Natural killer cell (primary cell): Measurements from ENCODE around the gene ENO1. TPM values are rescaled to one million over a fixed set of nuclear protein-coding genes. Genes with fewer than 3 reads are reported as not detected.
"Not testable (repeated sequence)": the region's sequence is repeated elsewhere in the genome, so short reads cannot be mapped to it uniquely, and the experiment has no call there.

Experiments used
- ATAC-seq, 3 donors: fragments of 150-1000 bp in 2 of 3; fragments of 200-7000 bp in 1 of 3; cut with Tn5 transposase; 1 replicate in 1 of 3; 2 replicates in 2 of 3; pipeline ENCODE4 v1.10.0; 2021; ENCODE audit warnings: mild to moderate bottlenecking in 2 of 3, moderate library complexity in 2 of 3
- DNase-seq, 2 donors: peaks; one replicate each; pipeline versions ENCODE4 v3.0.0 to v3.0.0-alpha.2; 2013 to 2021; ENCODE audit warnings: mixed read lengths in 1 of 2
- H3K27ac ChIP-seq: one replicate; pipeline ENCODE4 v1.5.1; 2013; ENCODE audit warnings: mild to moderate bottlenecking, low read length
- H3K27me3 ChIP-seq: one replicate; pipeline ENCODE4 v1.6.1; 2013; ENCODE audit warnings: low read length; ENCODE audit not compliant: control insufficient read depth, insufficient read depth
- H3K36me3 ChIP-seq: one replicate; pipeline ENCODE4 v1.6.1; 2013; ENCODE audit warnings: low read length; ENCODE audit not compliant: control insufficient read depth, insufficient read depth
- H3K4me1 ChIP-seq: one replicate; pipeline ENCODE4 v1.6.1; 2013; ENCODE audit warnings: low read length; ENCODE audit not compliant: control insufficient read depth, insufficient read depth
- H3K4me3 ChIP-seq: one replicate; pipeline ENCODE4 v1.5.1; 2013; ENCODE audit warnings: low read length
- H3K9me3 ChIP-seq: one replicate; pipeline ENCODE4 v1.6.1; 2013; ENCODE audit warnings: low read length; ENCODE audit not compliant: control insufficient read depth, insufficient read depth
- H3K27ac Mint-ChIP-seq, 2 donors: one replicate each; pipeline ENCODE4 v1.8.0; 2022; ENCODE audit warnings: mild to moderate bottlenecking in 2 of 2, mixed read lengths in 2 of 2, moderate library complexity in 1 of 2
- H3K27me3 Mint-ChIP-seq, 2 donors: one replicate each; pipeline ENCODE4 v1.8.0; 2022; ENCODE audit warnings: low read depth in 2 of 2, mixed read lengths in 2 of 2
- H3K36me3 Mint-ChIP-seq: one replicate; pipeline ENCODE4 v1.8.0; 2022; ENCODE audit warnings: mixed read lengths
- H3K4me1 Mint-ChIP-seq, 2 donors: one replicate each; pipeline ENCODE4 v1.8.0; 2022; ENCODE audit warnings: mixed read lengths in 2 of 2
- H3K4me3 Mint-ChIP-seq: one replicate; pipeline ENCODE4 v1.8.0; 2022; ENCODE audit warnings: mild to moderate bottlenecking, moderate library complexity, mixed read lengths
- H3K9me3 Mint-ChIP-seq, 2 donors: one replicate each; pipeline ENCODE4 v1.8.0; 2022; ENCODE audit warnings: mixed read lengths in 2 of 2
- WGBS: methylation state at CpG from one replicate; pipeline ENCODE4 v1.1.7; 2013; ENCODE audit warnings: missing lambda C conversion rate; ENCODE audit not compliant: insufficient coverage; 5-methylcytosine and 5-hydroxymethylcytosine counted together
- intact Hi-C: fragments of 100-400 bp; cut with micrococcal nuclease; formaldehyde crosslinking; loops from one replicate; pipeline ENCODE4 v1.14.2; 2022
- total RNA-seq, 4 donors: library from RNA; stranded (reverse); fragments of 120-200 nt in 1 of 4; gene quantifications; one replicate each; pipeline versions ENCODE4 v1.2.3 to v1.2.4, GENCODE V29; 2013 to 2022
- TF ChIP-seq, protein P1 (sequence below): fragments of 200-600 bp; IDR thresholded peaks from one replicate; pipeline ENCODE4 v1.8.0; 2022; ENCODE audit warnings: antibody characterized with exemption

The ENO1 gene
- total RNA-seq, 3 donors from 2014 or later (not counting 1 experiment from before 2014, with no cell fraction given): 254 to 299 (median 266) TPM

GRCh38 chr1:8925406-8925805 is 46.9 kb upstream of the ENO1 start:
- H3K4me1 ChIP-seq: peaks cover 8% of the 10 kb centered on the region
- H3K4me1 Mint-ChIP-seq: peaks cover 12 to 17% of the 10 kb centered on the region in 2 donors
- H3K27ac ChIP-seq: no peak overlapping the region
- H3K27me3 ChIP-seq: no peaks in the 10 kb centered on the region
- H3K27me3 Mint-ChIP-seq: no peaks in the 10 kb centered on the region
- DNase-seq (no peak), ATAC-seq (no peak)
- WGBS: 22% methylated on average over 2 of the region's 2 CpGs
- intact Hi-C loops: no loop called here
- TF ChIP-seq, protein P1, sequence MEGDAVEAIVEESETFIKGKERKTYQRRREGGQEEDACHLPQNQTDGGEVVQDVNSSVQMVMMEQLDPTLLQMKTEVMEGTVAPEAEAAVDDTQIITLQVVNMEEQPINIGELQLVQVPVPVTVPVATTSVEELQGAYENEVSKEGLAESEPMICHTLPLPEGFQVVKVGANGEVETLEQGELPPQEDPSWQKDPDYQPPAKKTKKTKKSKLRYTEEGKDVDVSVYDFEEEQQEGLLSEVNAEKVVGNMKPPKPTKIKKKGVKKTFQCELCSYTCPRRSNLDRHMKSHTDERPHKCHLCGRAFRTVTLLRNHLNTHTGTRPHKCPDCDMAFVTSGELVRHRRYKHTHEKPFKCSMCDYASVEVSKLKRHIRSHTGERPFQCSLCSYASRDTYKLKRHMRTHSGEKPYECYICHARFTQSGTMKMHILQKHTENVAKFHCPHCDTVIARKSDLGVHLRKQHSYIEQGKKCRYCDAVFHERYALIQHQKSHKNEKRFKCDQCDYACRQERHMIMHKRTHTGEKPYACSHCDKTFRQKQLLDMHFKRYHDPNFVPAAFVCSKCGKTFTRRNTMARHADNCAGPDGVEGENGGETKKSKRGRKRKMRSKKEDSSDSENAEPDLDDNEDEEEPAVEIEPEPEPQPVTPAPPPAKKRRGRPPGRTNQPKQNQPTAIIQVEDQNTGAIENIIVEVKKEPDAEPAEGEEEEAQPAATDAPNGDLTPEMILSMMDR: no peak
- H3K4me3 Mint-ChIP-seq: no peak overlapping the region
- H3K4me3 ChIP-seq: no peak overlapping the region
- H3K36me3 Mint-ChIP-seq: no peaks in the 10 kb centered on the region
- no peaks in the 10 kb centered on the region for H3K36me3 ChIP-seq
- no peaks in the 10 kb centered on the region for H3K9me3 Mint-ChIP-seq
- H3K9me3 ChIP-seq: no peaks in the 10 kb centered on the region
- H3K27ac Mint-ChIP-seq: no peak overlapping the region

GRCh38 chr1:8922962-8923361 is 44.5 kb upstream of the ENO1 start:
- Mint-ChIP-seq H3K4me3 (no peak overlapping the region), H3K27ac (no peak overlapping the region), H3K9me3 (no peaks in the 10 kb centered on the region), H3K27me3 (no peaks in the 10 kb centered on the region), H3K36me3 (no peaks in the 10 kb centered on the region), H3K4me1 (peaks cover 12 to 17% of the 10 kb centered on the region in 2 donors)
- H3K9me3 ChIP-seq: no peaks in the 10 kb centered on the region
- TF ChIP-seq, protein P1: no peak
- no peaks in the 10 kb centered on the region for H3K36me3 ChIP-seq
- H3K27ac ChIP-seq: no peak overlapping the region
- DNase-seq: no peak
- intact Hi-C loops: no loop called here
- no peak overlapping the region for H3K4me3 ChIP-seq
- no peak for ATAC-seq
- peaks cover 8% of the 10 kb centered on the region for H3K4me1 ChIP-seq
- 93% methylated on average over 9 of the region's 9 CpGs for WGBS
- H3K27me3 ChIP-seq: no peaks in the 10 kb centered on the region

DNA sequence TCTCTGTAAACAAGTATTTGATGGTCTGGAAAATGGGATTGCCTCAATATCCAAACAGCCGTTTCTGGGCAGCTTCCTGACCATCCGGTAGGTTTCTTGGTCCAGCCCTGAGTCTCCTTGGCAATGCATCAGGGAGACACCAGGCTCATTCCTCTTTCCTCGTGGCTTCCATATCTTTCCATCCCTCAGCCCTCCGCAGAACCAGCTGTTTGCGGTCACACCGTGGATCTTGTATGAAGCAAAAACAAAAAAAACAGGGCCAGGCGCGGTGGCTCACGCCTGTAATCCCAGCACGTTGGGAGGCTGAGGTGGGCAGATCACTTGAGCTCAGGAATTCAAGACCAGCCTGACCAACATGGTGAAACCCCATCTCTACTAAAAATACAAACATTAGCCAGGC is 39.0 kb upstream of the ENO1 start:
- not testable (repeated sequence) for H3K27ac ChIP-seq, H3K4me3 Mint-ChIP-seq, H3K9me3 Mint-ChIP-seq, H3K27me3 ChIP-seq, H3K36me3 ChIP-seq, H3K4me3 ChIP-seq, DNase-seq, H3K4me1 ChIP-seq, ATAC-seq, H3K9me3 ChIP-seq, H3K27ac Mint-ChIP-seq, H3K27me3 Mint-ChIP-seq, H3K36me3 Mint-ChIP-seq
- intact Hi-C loops: loop anchor here (5.0 kb wide), 1 partner anchor 90 kb away; no protein-coding TSS in a partner anchor
- WGBS: 89% methylated on average over 10 of the region's 10 CpGs
- peaks cover 12 to 17% of the 10 kb centered on the region in 2 donors for H3K4me1 Mint-ChIP-seq

DNA sequence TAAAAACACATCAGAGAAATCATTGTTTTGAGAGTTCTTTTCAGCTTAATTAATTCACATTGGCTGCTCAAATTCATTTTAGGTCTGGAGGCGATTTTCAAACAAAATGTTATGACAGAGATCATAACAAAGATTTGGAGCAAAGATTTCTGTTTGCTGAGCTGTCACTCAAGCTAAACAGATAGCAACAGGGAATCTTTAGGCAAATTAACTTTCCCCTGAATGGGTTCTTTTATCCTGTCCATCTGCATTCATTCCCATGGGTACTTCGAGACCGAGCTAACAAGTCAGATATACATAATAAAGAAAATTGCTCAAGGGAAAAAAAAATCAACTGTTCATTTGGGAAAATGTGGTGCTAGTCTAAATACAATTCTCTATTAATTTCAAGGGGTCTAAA is 37.0 kb upstream of the ENO1 start:
- no peak overlapping the region for H3K27ac Mint-ChIP-seq
- no peaks in the 10 kb centered on the region for H3K36me3 Mint-ChIP-seq
- H3K4me3 Mint-ChIP-seq: no peak overlapping the region
- no peaks in the 10 kb centered on the region for H3K4me1 Mint-ChIP-seq
- no peak for DNase-seq
- Histone ChIP-seq H3K4me1 (no peaks in the 10 kb centered on the region), H3K4me3 (no peak overlapping the region), H3K36me3 (no peaks in the 10 kb centered on the region), H3K27ac (no peak overlapping the region), H3K27me3 (no peaks in the 10 kb centered on the region), H3K9me3 (no peaks in the 10 kb centered on the region)
- 88% methylated on average over 2 of the region's 3 CpGs for WGBS
- no peak for ATAC-seq
- no peaks in the 10 kb centered on the region for H3K27me3 Mint-ChIP-seq
- H3K9me3 Mint-ChIP-seq: no peaks in the 10 kb centered on the region
- intact Hi-C loops: loop anchor here (5.0 kb wide), 1 partner anchor 92 kb away; no protein-coding TSS in a partner anchor
- TF ChIP-seq, protein P1: no peak
